Thymus (tissue), 11 donors: ENCODE data around the gene LMAN2. TPM values are rescaled to one million over a fixed set of nuclear protein-coding genes. Genes with fewer than 3 reads are reported as not detected.

Source experiments
- DNase-seq, 9 donors: peaks; one replicate each; pipeline ENCODE4 v3.0.0-alpha.2; 2013; ENCODE audit warnings: low spot score in 9 of 9, low read depth in 6 of 9, missing footprints in 1 of 9
- H3K27ac ChIP-seq, 2 donors: one replicate each; pipeline ENCODE4 v1.5.1; 2013; ENCODE audit warnings: control low read depth in 1 of 2, low read depth in 1 of 2, low read length in 1 of 2, mild to moderate bottlenecking in 1 of 2, moderate library complexity in 1 of 2
- H3K27me3 ChIP-seq, 2 donors: one replicate each; pipeline ENCODE4 v1.5.1; 2013; ENCODE audit warnings: low read length in 1 of 2; ENCODE audit not compliant: control insufficient read depth in 2 of 2, insufficient read depth in 1 of 2
- H3K36me3 ChIP-seq, 2 donors: one replicate each; pipeline ENCODE4 v1.5.1; 2013; ENCODE audit warnings: low read length in 1 of 2, mild to moderate bottlenecking in 1 of 2, moderate library complexity in 1 of 2; ENCODE audit not compliant: control insufficient read depth in 2 of 2, insufficient read depth in 2 of 2
- H3K4me1 ChIP-seq, 2 donors: one replicate each; pipeline ENCODE4 v1.5.1; 2013; ENCODE audit warnings: low read length in 2 of 2; ENCODE audit not compliant: control insufficient read depth in 2 of 2, insufficient read depth in 2 of 2
- H3K4me3 ChIP-seq, 2 donors: one replicate each; pipeline ENCODE4 v1.5.1; 2013; ENCODE audit warnings: low read length in 2 of 2, control low read depth in 1 of 2, mild to moderate bottlenecking in 1 of 2
- H3K9me3 ChIP-seq, 2 donors: one replicate each; pipeline ENCODE4 v1.5.1; 2013; ENCODE audit warnings: low read length in 1 of 2, mild to moderate bottlenecking in 1 of 2; ENCODE audit not compliant: control insufficient read depth in 2 of 2, insufficient read depth in 1 of 2
- WGBS: extraction: QIAGEN DNeasy Blood & Tissue Kit; methylation state at CpG from one replicate; pipeline ENCODE4 v1.1.7; 2013; 5-methylcytosine and 5-hydroxymethylcytosine counted together
- polyA plus RNA-seq: library from polyadenylated mRNA; stranded (reverse); fragments of 200-250 nt; gene quantifications from one replicate; pipeline ENCODE4 v1.2.3, GENCODE V29; 2013
- total RNA-seq: library from RNA; stranded (reverse); fragments of 120-200 nt; gene quantifications from one replicate; pipeline ENCODE4 v1.2.4, GENCODE V29; 2013
- donor health status: healthy.

The LMAN2 gene
- total and polyA plus RNA-seq, 2 donors, result 95.3 to 117 TPM

- Histone ChIP-seq H3K4me1 (peaks cover 16 to 40% of the 10 kb centered on the region in 2 donors), H3K27ac (no peak overlapping the region), H3K36me3 (peaks cover 57 to 75% of the 10 kb centered on the region in 2 donors), H3K4me3 (no peak overlapping the region), H3K27me3 (no peaks in the 10 kb centered on the region), H3K9me3 (no peaks in the 10 kb centered on the region)
- WGBS, result 85% methylated on average over 9 of the region's 9 CpGs
- no peak for DNase-seq
Measured at GRCh38 chr5:177295924-177296323, 55.5 kb downstream of the LMAN2 start.

- H3K27me3 ChIP-seq, result no peaks in the 10 kb centered on the region
- H3K4me3 ChIP-seq, result no peak overlapping the region
- no peak for DNase-seq
- no peak overlapping the region for H3K27ac ChIP-seq
- H3K4me1 ChIP-seq, result peaks cover 7 to 28% of the 10 kb centered on the region in 2 donors
- H3K36me3 ChIP-seq, result peaks cover 59 to 80% of the 10 kb centered on the region in 2 donors
- 97% methylated on average over 3 of the region's 3 CpGs for whole genome bisulfite sequencing
- H3K9me3 ChIP-seq, result no peaks in the 10 kb centered on the region
Measured at GRCh38 chr5:177294632-177295031, 56.8 kb downstream of the LMAN2 start.

GRCh38 chr5:177293819-177294581, 57.5 kb downstream of the LMAN2 start:
- Histone ChIP-seq H3K27ac (no peak overlapping the region), H3K36me3 (peaks cover 59 to 82% of the 10 kb centered on the region in 2 donors), H3K27me3 (no peaks in the 10 kb centered on the region), H3K4me1 (peaks cover 3 to 22% of the 10 kb centered on the region in 2 donors), H3K9me3 (no peaks in the 10 kb centered on the region), H3K4me3 (no peak overlapping the region)
- DNase-seq, result no peak
- WGBS, result 98% methylated on average over 12 of the region's 12 CpGs

- no peak for DNase-seq
- Histone ChIP-seq H3K27me3 (no peaks in the 10 kb centered on the region), H3K4me1 (peaks cover 3 to 12% of the 10 kb centered on the region in 2 donors), H3K9me3 (no peaks in the 10 kb centered on the region), H3K4me3 (no peak overlapping the region), H3K27ac (no peak overlapping the region), H3K36me3 (peaks cover 60 to 83% of the 10 kb centered on the region in 2 donors)
- WGBS, result 98% methylated on average over 7 of the region's 7 CpGs
Measured at GRCh38 chr5:177291735-177292134, 59.7 kb downstream of the LMAN2 start.

GRCh38 chr5:177290816-177291596, 60.5 kb downstream of the LMAN2 start:
- Histone ChIP-seq H3K4me3 (no peak overlapping the region), H3K4me1 (peaks cover 0 to 6% of the 10 kb centered on the region in 2 donors), H3K27me3 (no peaks in the 10 kb centered on the region), H3K9me3 (no peaks in the 10 kb centered on the region), H3K36me3 (peaks cover 58 to 83% of the 10 kb centered on the region in 2 donors), H3K27ac (no peak overlapping the region)
- WGBS, result 97% methylated on average over 12 of the region's 12 CpGs
- no peak for DNase-seq

- no peaks in the 10 kb centered on the region for H3K9me3 ChIP-seq
- no peak for DNase-seq
- no peak overlapping the region for H3K4me3 ChIP-seq
- no peak overlapping the region for H3K27ac ChIP-seq
- 94% methylated on average over 2 of the region's 2 CpGs for WGBS
- no peaks in the 10 kb centered on the region for H3K27me3 ChIP-seq
- no peaks in the 10 kb centered on the region for H3K4me1 ChIP-seq
- peaks cover 47 to 82% of the 10 kb centered on the region in 2 donors for H3K36me3 ChIP-seq
Measured at GRCh38 chr5:177288191-177288590, 63.3 kb downstream of the LMAN2 start.

Other genes starting within 250 kb of the LMAN2 start
- 34.1 TPM for gene NSD1, start 217.9 kb downstream of the LMAN2 start, total RNA-seq
- gene NSD1, start 217.9 kb downstream of the LMAN2 start, polyA plus RNA-seq, result 10.9 TPM
- gene RAB24, start 47.9 kb downstream of the LMAN2 start, total RNA-seq, result 15.9 TPM
- 82.8 TPM for gene RAB24, start 47.9 kb downstream of the LMAN2 start, polyA plus RNA-seq
- 105 TPM for gene PRELID1, start 47.9 kb downstream of the LMAN2 start, total RNA-seq
- 79.1 TPM for gene PRELID1, start 47.9 kb downstream of the LMAN2 start, polyA plus RNA-seq
- gene MXD3, start 39.8 kb downstream of the LMAN2 start, total RNA-seq, result 44.8 TPM
- 16.1 TPM for gene MXD3, start 39.8 kb downstream of the LMAN2 start, polyA plus RNA-seq
- gene RGS14, start 6.3 kb upstream of the LMAN2 start, total RNA-seq, result 49.5 TPM
- 52.7 TPM for gene RGS14, start 6.3 kb upstream of the LMAN2 start, polyA plus RNA-seq
- gene SLC34A1, start 32.8 kb upstream of the LMAN2 start, total RNA-seq, result 0.05 TPM
- gene SLC34A1, start 32.8 kb upstream of the LMAN2 start, polyA plus RNA-seq, result 0.02 TPM
- not detected for gene PFN3, start 49.0 kb upstream of the LMAN2 start, total RNA-seq
- gene PFN3, start 49.0 kb upstream of the LMAN2 start, polyA plus RNA-seq, result not detected
- 0.19 TPM for gene F12, start 57.9 kb upstream of the LMAN2 start, total RNA-seq
- 1.2 TPM for gene F12, start 57.9 kb upstream of the LMAN2 start, polyA plus RNA-seq
- gene GRK6, start 75.0 kb upstream of the LMAN2 start, total RNA-seq, result 57.4 TPM
- 36.3 TPM for gene GRK6, start 75.0 kb upstream of the LMAN2 start, polyA plus RNA-seq
- 3.6 TPM for gene PRR7, start 95.1 kb upstream of the LMAN2 start, total RNA-seq
- gene PRR7, start 95.1 kb upstream of the LMAN2 start, polyA plus RNA-seq, result 1.6 TPM
- 32.3 TPM for gene DBN1, start 122.0 kb upstream of the LMAN2 start, total RNA-seq
- gene DBN1, start 122.0 kb upstream of the LMAN2 start, polyA plus RNA-seq, result 34.3 TPM
- 10.8 TPM for gene PDLIM7, start 145.9 kb upstream of the LMAN2 start, total RNA-seq
- gene PDLIM7, start 145.9 kb upstream of the LMAN2 start, polyA plus RNA-seq, result 61.9 TPM
- gene DOK3, start 158.2 kb upstream of the LMAN2 start, total RNA-seq, result 3.3 TPM
- gene DOK3, start 158.2 kb upstream of the LMAN2 start, polyA plus RNA-seq, result 13.4 TPM
- gene DDX41, start 165.3 kb upstream of the LMAN2 start, total RNA-seq, result 78.0 TPM
- 71.3 TPM for gene DDX41, start 165.3 kb upstream of the LMAN2 start, polyA plus RNA-seq
- gene FAM193B, start 202.9 kb upstream of the LMAN2 start, total RNA-seq, result 41.7 TPM
- 527 TPM for gene FAM193B, start 202.9 kb upstream of the LMAN2 start, polyA plus RNA-seq
- gene TMED9, start 240.5 kb upstream of the LMAN2 start, total RNA-seq, result 37.9 TPM
- 104 TPM for gene TMED9, start 240.5 kb upstream of the LMAN2 start, polyA plus RNA-seq
- gene B4GALT7, start 248.5 kb upstream of the LMAN2 start, total RNA-seq, result 14.1 TPM
- 29.1 TPM for gene B4GALT7, start 248.5 kb upstream of the LMAN2 start, polyA plus RNA-seq